GM21529 (cell line): ENCODE data around the gene UBE2L3.
"Not testable (repeated sequence)": the region's sequence is repeated elsewhere in the genome, so short reads cannot be mapped to it uniquely, and the experiment has no call there.

Source experiments
- ATAC-seq: cut with Tn5 transposase; IDR thresholded peaks from one replicate; pipeline ENCODE4 v1.9.1; 2021; ENCODE audit not compliant: unreplicated experiment

Gene UBE2L3

DNA sequence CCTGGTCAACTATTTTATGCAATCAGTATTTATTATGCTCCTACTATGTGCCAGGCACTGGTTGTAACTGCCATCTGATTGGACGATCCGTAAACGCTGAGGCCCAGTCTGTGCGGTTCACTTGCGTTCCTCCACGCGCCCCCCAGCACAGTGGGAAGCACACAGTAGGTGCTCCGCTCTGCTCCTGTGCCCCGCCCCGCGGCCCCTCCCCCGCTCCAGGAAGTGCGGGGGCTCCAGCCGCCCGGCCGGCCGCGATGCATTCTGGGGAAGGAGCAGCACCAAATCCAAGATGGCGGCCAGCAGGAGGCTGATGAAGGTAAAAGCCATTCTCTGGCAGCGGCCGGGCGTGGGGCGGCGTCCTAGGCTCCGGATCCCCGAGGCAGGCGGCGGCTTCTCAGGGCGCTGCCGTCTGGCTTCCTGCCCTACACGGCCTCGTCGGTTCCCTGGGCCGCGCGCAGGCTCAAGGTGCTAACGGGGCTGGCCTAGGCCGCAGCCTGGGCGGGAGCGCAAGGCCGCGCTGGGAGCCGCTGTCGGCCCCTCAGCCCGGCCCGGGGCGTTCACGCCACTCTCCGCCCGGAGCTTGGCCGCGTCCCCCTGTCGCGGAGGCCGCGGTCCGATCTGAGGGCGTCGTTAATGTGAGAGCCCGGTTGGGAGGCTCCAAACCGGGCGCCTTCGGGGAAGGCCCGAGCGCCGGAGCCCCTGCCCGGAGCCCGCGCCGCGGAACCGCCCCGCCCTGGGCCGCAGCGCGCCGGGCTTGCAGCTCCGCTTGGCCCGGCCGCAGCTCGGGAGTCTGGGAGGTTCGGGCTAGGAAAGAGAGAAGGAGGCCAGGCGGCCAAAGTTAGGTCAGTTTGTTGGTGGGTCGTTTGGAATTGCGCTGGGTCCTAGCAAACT is at the start of gene UBE2L3:
Gene UBE2L3, plus strand, starts transcription at position 259 of the 891 bp plus-strand sequence. Its CDS starts 31 bp downstream, at position 290.
- ATAC-seq: no peak

DNA sequence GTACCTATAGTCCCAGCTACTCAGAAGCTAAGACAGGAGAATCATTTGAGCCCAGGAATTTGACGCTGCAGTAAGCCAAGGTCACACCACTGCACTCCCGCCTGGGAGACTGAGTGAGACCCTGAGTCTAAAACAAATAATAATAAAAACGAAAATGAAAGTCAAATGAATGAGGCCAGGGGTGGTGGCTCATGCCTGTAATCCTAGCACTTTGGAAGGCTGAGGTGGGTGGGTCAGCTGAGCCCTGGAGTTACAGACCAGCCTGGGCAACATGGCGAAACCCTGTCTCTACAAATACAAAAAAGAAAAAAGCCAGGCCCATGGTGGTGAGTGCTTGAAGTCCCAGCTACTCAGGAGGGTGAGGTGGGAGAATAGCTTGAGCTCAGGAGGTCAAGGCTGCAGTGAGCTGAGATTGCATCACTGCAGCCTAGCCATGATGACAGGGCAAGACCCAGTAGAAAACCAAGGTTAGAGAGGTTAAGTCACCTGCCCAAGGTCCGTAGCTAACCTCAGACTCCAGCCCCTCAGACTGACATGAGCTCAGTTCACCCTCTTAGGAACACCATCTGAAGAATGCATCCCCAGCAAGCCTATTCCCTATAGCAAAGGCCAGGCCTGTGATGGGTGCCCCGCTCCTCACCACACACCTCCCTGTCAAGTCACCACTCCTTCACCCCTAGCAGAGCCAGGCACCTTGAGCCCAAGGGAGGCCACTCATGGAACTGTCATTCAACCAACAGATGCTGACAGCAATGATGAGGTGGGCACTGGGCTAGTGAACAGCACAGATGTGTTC is 40.6 kb upstream of the UBE2L3 start:
- not testable (repeated sequence) for ATAC-seq

DNA sequence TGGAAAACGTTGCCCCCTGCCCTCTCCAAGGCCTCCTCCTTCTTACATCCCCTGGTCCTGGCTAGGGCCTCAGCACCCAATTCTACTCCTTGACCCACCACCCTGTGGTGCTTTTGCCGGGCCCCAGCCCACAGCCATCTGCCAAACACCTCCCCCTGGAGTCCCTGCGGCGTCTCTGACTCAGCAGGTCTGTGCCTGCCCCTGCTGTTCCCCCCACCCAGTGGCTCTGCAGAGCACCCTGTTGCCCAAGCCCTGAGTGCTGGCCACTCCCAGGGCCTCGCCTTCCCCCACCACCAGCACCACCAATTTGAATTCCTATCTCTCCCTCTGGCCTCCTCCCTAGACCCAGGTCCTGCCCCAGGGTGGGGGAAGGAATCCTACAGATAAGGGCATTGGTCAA is 36.0 kb upstream of the UBE2L3 start:
- ATAC-seq: not testable (repeated sequence)

GRCh38 chr22:21532863-21533648 is 34.5 kb upstream of the UBE2L3 start:
- not testable (repeated sequence) for ATAC-seq

GRCh38 chr22:21539862-21540261 is 27.7 kb upstream of the UBE2L3 start:
- not testable (repeated sequence) for ATAC-seq

- ATAC-seq: not testable (repeated sequence)
These were observed 22.8 kb upstream of the UBE2L3 start for GRCh38 chr22:21544432-21545322.

DNA sequence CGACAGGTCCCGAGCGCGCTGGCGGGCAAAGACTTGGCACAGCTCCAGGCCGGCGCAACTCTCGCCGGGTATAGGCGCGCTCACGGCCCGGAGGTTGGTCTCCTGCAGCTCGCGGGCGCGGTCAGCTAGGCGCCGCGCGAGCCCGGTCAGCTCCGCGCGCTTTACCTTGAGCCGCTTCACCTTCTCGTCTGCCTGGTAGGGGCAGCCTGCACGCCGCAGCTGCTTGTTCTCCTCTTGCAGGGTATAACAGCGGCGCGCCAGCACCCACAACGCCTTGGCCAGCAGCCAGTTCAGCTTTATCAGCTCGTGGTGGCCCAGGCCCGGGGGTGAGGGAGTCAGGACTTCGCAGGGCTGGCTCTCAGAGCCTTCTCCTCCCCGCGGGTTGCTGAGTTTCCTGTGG is 18.0 kb upstream of the UBE2L3 start:
- ATAC-seq: peak; percentile 12

- ATAC-seq: peak; percentile 63
These were observed 17.4 kb upstream of the UBE2L3 start for GRCh38 chr22:21550008-21550677.

- peak; percentile 19 for ATAC-seq
These were observed 16.9 kb upstream of the UBE2L3 start for GRCh38 chr22:21550678-21551047.

GRCh38 chr22:21551361-21551760 is 16.2 kb upstream of the UBE2L3 start, which contains the start of gene RIMBP3C:
Gene RIMBP3C, minus strand, starts transcription at chr22:21551461. Its CDS starts 485 bp downstream, at chr22:21550976.
- not testable (repeated sequence) for ATAC-seq

DNA sequence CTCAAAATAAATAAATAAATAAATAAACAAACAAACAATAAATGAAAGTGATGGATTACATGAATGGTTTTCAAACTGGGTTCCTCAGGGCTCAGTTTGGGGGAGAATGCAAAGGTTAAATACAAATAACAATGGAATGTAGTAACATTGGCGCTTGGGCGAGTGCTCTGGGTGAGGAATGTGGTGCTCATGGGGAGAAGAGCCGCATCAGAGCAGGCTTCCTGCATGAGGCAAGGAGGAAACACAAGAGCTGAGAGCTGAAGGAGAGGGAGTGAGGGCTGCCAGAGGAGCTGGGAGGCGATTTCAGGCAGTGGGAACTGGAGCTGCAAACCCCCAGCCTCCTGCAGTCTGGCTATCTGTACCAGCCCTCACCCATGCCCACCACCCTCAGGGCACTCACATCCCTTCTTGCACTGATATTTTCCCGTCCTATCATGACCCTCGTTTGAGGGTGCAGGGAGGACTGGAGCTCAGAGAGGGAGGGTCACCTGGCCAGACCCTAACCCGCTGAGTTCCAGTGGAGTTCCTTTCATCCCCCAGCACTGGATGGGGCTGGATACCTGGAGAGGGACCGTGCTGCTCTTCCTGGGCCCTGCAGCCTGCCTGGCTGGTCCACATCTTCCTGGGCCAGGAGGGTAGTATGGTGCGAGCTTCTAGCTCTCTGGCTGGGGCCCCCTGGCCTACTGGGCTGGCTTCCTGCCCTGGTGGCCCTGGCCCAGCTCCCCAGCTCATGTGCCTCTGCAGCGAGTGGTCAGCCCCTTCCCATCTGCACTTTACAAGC is 8.0 kb upstream of the UBE2L3 start:
- ATAC-seq: not testable (repeated sequence)

DNA sequence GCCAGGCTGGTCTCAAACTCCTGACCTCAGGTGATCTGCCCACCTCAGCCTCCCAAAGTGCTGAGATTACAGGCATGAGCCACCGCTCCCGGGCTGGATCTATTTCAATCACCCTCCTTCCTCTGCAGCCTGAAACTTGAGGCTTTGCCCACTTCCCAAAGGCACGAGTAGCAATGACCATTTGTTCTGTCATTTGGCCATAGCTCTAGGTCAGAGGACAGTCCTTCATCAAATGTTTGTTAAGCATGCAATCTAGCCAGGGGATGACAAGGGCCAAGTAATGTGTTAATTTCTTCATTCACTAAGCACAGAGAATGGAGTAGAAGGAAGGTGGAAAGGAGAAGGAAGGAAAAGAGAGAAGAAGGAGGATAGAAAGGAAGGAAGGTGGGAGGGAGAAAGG is 6.9 kb upstream of the UBE2L3 start:
- ATAC-seq: not testable (repeated sequence)

DNA sequence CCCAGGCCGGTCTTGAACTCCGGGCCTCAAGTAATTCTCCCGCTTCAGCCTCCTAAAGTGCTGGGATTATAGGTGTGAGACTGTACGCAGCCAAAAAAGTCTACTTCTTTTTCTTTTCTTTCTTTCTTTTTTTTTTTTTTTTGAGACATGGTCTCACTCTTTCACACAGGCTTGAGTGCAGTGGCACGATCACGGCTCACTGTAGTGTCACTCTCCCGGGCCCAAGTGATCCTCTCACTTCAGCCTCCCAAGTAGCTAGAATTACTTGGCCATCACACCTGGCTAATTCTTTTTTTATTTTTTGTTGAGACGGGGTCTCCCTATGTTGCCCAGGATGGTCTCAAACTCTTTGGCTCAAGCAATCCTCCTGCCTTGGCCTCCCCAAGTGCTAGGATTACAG is 3.6 kb upstream of the UBE2L3 start:
- no peak for ATAC-seq

GRCh38 chr22:21564411-21564810 is 3.1 kb upstream of the UBE2L3 start:
- no peak for ATAC-seq

- no peak for ATAC-seq
These were observed 997 bp downstream of the UBE2L3 start for GRCh38 chr22:21568347-21569075.

DNA sequence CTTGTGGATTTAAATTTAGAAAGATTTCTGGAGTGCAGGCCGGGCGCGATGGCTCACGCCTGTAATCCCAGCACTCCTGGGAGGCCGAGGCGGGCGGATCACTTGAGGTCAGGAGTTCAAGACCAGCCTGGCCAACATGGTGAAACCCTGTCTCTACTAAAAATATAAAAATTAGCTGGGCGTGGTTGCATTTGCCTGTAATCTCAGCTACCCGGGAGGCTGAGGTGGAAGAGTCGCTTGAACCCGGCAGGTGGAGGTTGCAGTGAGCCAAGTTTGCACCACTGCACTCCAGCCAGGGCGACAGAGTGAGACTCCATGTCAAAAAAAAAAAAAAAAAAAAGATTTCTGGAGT is 1.5 kb downstream of the UBE2L3 start:
- not testable (repeated sequence) for ATAC-seq

DNA sequence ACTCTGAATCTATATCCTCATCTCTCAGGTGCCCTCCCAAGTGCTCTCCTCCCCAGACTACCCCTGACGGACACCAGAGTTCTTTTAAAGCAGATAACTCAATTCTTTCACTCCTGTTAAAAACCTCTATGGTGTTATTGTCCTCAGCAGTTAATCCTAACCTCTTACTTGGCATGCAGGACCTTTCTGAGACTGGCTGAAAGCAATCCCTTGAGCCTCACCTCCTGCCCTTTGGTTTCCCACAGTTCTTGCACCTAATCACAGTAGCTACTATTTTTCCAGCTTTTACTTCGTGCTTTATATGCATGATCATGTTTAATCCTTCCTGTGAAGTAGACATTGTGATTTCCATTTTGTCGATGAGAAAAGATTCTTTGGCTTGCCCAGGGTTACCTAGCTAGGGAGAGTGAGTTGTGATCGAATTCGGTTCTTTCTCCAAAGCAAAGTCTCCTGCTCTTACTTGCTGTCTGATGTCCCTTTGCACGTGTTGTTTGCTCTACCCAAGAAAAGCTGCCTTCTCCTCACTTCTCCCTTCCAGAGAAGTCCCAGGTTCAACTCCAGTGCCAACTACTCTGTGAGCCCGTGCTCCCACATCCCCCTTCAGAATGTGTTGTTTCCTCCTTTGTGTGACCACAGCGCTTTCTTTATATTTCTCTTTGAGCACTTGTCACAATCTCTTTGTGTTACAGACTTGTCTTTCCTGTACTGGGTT is 2.1 kb downstream of the UBE2L3 start:
- no peak for ATAC-seq
